ENCODE results near the gene CACNA2D4.

GRCh38 chr12:1948883-1949282, 30.4 kb upstream of the CACNA2D4 start:
- TF ChIP-seq CTCF (IDR thresholded peaks at IDR 0.05) (no peak), POLR2A (IDR thresholded peaks at IDR 0.05) (no peak)

Measured in thyroid gland (tissue), 4 donors.